HAP-1 (cell line): ENCODE results near the gene SMIM44.
"Not testable (repeated sequence)": the region's sequence is repeated elsewhere in the genome, so short reads cannot be mapped to it uniquely, and the experiment has no call there.

Experiments used
- DNase-seq, 2 experiments: peaks; one replicate each; pipeline ENCODE4 v3.0.0-alpha.2; 2016 to 2020; ENCODE audit warnings: low spot score in 2 of 2
- H3K27me3 ChIP-seq: fragments of 250-450 bp; sonication (Bioruptor Pico); 2 replicates; pipeline ENCODE4 v1.5.1; 2020; ENCODE audit warnings: low read depth, mild to moderate bottlenecking, moderate library complexity
- H3K36me3 ChIP-seq: fragments of 250-450 bp; sonication (Bioruptor Pico); replicated peaks from 2 replicates; pipeline ENCODE4 v1.5.1; 2020; ENCODE audit warnings: mild to moderate bottlenecking
- H3K4me1 ChIP-seq: fragments of 250-450 bp; sonication (Bioruptor Pico); 2 replicates; pipeline ENCODE4 v1.5.1; 2020; ENCODE audit warnings: mild to moderate bottlenecking
- H3K4me3 ChIP-seq: fragments of 250-450 bp; sonication (Bioruptor Pico); 2 replicates; pipeline ENCODE4 v1.5.1; 2020; ENCODE audit warnings: mild to moderate bottlenecking, moderate library complexity
- H3K9me3 ChIP-seq: fragments of 250-450 bp; sonication (Bioruptor Pico); 2 replicates; pipeline ENCODE4 v1.5.1; 2020; ENCODE audit warnings: mild to moderate bottlenecking, moderate library complexity
- in situ Hi-C: fragments of 300-500 bp; cut with MboI; formaldehyde crosslinking; loops from 3 replicates; pipeline ENCODE4 v1.14.3; 2020; ENCODE audit warnings: low sequenced_read_pairs, inconsistent platforms, mixed read lengths

SMIM44 gene

GRCh38 chr19:3483226-3483628, at the start of gene SMIM44:
Gene SMIM44 (minus strand): TSS chr19:3483441. CDS start chr19:3483403, 38 bp downstream.
- DNase-seq, result no peak
- H3K4me1 ChIP-seq, result no peaks in the 10 kb centered on the region
- in situ Hi-C loops, result no loop called here
- H3K36me3 ChIP-seq, result no peaks in the 10 kb centered on the region
- no peak within 1 kb of the TSS for H3K4me3 ChIP-seq
- H3K9me3 ChIP-seq, result no peaks in the 10 kb centered on the region
- no peaks in the 10 kb centered on the region for H3K27me3 ChIP-seq

- in situ Hi-C loops, result no loop called here
- Histone ChIP-seq H3K9me3 (no peaks in the 10 kb centered on the region), H3K27me3 (no peaks in the 10 kb centered on the region), H3K36me3 (peaks cover 57% of the 10 kb centered on the region), H3K4me1 (no peaks in the 10 kb centered on the region), H3K4me3 (no peak overlapping the region)
- DNase-seq, result no peak
Measured at GRCh38 chr19:3533033-3533432, 49.8 kb upstream of the SMIM44 start.

- DNase-seq, result no peak
- Histone ChIP-seq H3K4me3 (no peak overlapping the region), H3K9me3 (no peaks in the 10 kb centered on the region), H3K27me3 (no peaks in the 10 kb centered on the region), H3K4me1 (no peaks in the 10 kb centered on the region), H3K36me3 (peaks cover 59% of the 10 kb centered on the region)
- in situ Hi-C loops, result no loop called here
Measured at GRCh38 chr19:3532154-3532786, 49.0 kb upstream of the SMIM44 start.

- H3K4me3 ChIP-seq, result no peak overlapping the region
- no peaks in the 10 kb centered on the region for H3K4me1 ChIP-seq
- peaks cover 64% of the 10 kb centered on the region for H3K36me3 ChIP-seq
- in situ Hi-C loops, result no loop called here
- H3K27me3 ChIP-seq, result no peaks in the 10 kb centered on the region
- H3K9me3 ChIP-seq, result no peaks in the 10 kb centered on the region
- no peak for DNase-seq
Measured at GRCh38 chr19:3531716-3532115, 48.5 kb upstream of the SMIM44 start.

- Histone ChIP-seq H3K9me3 (no peaks in the 10 kb centered on the region), H3K4me3 (no peak overlapping the region), H3K36me3 (peaks cover 66% of the 10 kb centered on the region), H3K27me3 (no peaks in the 10 kb centered on the region), H3K4me1 (no peaks in the 10 kb centered on the region)
- in situ Hi-C loops, result no loop called here
- no peak for DNase-seq
Measured at GRCh38 chr19:3530389-3530788, 47.1 kb upstream of the SMIM44 start.

- in situ Hi-C loops, H3K9me3 ChIP-seq, H3K4me1 ChIP-seq, H3K4me3 ChIP-seq, DNase-seq, H3K27me3 ChIP-seq: not testable (repeated sequence)
- peaks cover 61% of the 10 kb centered on the region for H3K36me3 ChIP-seq
Measured at GRCh38 chr19:3529299-3529698, 46.1 kb upstream of the SMIM44 start.

- H3K4me1 ChIP-seq, result no peaks in the 10 kb centered on the region
- no peaks in the 10 kb centered on the region for H3K27me3 ChIP-seq
- no peak for DNase-seq
- H3K4me3 ChIP-seq, result no peak overlapping the region
- H3K9me3 ChIP-seq, result no peaks in the 10 kb centered on the region
- peaks cover 63% of the 10 kb centered on the region for H3K36me3 ChIP-seq
- in situ Hi-C loops, result no loop called here
Measured at GRCh38 chr19:3528539-3529211, 45.4 kb upstream of the SMIM44 start.

GRCh38 chr19:3528080-3528479, 44.8 kb upstream of the SMIM44 start:
- in situ Hi-C loops, result no loop called here
- Histone ChIP-seq H3K9me3 (no peaks in the 10 kb centered on the region), H3K4me3 (no peak overlapping the region), H3K4me1 (no peaks in the 10 kb centered on the region), H3K27me3 (no peaks in the 10 kb centered on the region), H3K36me3 (peaks cover 63% of the 10 kb centered on the region)
- DNase-seq, result no peak

- H3K27me3 ChIP-seq, result no peaks in the 10 kb centered on the region
- in situ Hi-C loops, result no loop called here
- peaks cover 57% of the 10 kb centered on the region for H3K36me3 ChIP-seq
Measured at GRCh38 chr19:3527238-3527910, 44.1 kb upstream of the SMIM44 start.

GRCh38 chr19:3526507-3527237, 43.4 kb upstream of the SMIM44 start:
- H3K4me1 ChIP-seq, result no peaks in the 10 kb centered on the region
- peaks cover 50% of the 10 kb centered on the region for H3K36me3 ChIP-seq
- DNase-seq, result no peak
- in situ Hi-C loops, result no loop called here
- no peak overlapping the region for H3K4me3 ChIP-seq
- no peaks in the 10 kb centered on the region for H3K27me3 ChIP-seq
- no peaks in the 10 kb centered on the region for H3K9me3 ChIP-seq

More at GRCh38 chr19:3527238-3527910, 44.1 kb upstream of the SMIM44 start:
- DNase-seq, result no peak
- no peak overlapping the region for H3K4me3 ChIP-seq
- H3K4me1 ChIP-seq, result no peaks in the 10 kb centered on the region
- H3K9me3 ChIP-seq, result no peaks in the 10 kb centered on the region

GRCh38 chr19:3524904-3525451, 41.7 kb upstream of the SMIM44 start:
- H3K4me1 ChIP-seq, result no peaks in the 10 kb centered on the region
- no peaks in the 10 kb centered on the region for H3K9me3 ChIP-seq
- DNase-seq, result no peak
- H3K36me3 ChIP-seq, result peaks cover 42% of the 10 kb centered on the region
- in situ Hi-C loops, result no loop called here
- no peaks in the 10 kb centered on the region for H3K27me3 ChIP-seq
- H3K4me3 ChIP-seq, result no peak overlapping the region

GRCh38 chr19:3524078-3524842, 41.0 kb upstream of the SMIM44 start:
- no peak overlapping the region for H3K4me3 ChIP-seq
- H3K9me3 ChIP-seq, result no peaks in the 10 kb centered on the region
- in situ Hi-C loops, result no loop called here
- DNase-seq, result no peak
- peaks cover 45% of the 10 kb centered on the region for H3K36me3 ChIP-seq
- H3K27me3 ChIP-seq, result no peaks in the 10 kb centered on the region
- no peaks in the 10 kb centered on the region for H3K4me1 ChIP-seq
